Right renal pelvis (tissue), 4 donors: Measurements from ENCODE around the gene TAGAP. TPM values are rescaled to one million over a fixed set of nuclear protein-coding genes. Genes with fewer than 3 reads are reported as not detected.

Experiments
- DNase-seq, 4 donors: peaks; one replicate each; pipeline ENCODE4 v3.0.0-alpha.2; 2013; ENCODE audit warnings: low read depth in 4 of 4, low spot score in 3 of 4, missing footprints in 1 of 4
- polyA plus RNA-seq, 4 donors: library from polyadenylated mRNA; unstranded; fragments of 120-200 nt; gene quantifications; one replicate each; pipeline ENCODE4 v1.2.1, GENCODE V29; 2013; ENCODE audit not compliant: insufficient read length in 4 of 4

The TAGAP gene
- polyA plus RNA-seq: 1 to 10 TPM in 1 of 4 donors, under 1 TPM in 3; 0.56 to 1.4 (median 0.81) TPM

DNA sequence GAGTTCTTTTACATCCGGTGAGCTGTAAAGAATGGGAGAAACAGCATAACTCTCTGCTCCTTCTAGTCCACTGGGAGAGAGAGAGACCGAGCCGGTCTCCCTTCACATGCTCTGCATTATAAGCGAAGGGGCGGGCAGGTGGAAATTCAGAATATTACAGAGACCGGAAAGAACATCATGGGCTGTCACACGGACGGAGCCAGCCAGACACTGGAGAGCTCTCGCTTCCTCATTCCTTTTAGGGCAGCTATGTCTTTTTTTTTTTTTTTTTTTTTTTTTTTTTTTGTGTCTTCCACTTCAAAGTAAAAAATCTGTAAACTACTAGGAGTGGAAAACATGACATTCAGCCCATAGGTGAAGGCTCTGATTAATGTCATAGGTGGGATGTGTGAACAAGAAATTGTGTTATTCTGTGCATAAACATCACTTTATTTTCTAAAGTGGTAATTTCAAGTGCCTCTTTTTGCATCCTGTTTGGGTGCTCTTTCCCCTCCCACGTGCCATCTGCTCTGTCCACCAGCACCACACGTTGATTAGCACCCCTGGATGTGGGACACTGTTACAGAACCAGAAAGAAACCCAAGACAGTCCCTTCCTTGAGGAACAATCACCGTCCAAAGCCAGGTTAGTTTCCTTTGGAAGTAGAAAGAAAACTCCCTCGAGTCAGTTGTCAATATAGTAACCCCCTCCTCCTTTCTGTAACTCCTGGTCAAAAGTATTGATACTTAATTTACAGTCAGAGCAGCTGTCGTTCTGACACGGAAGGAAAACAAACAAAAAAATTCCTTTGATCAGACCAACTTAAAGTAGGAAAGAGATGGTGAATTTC is at the start of gene TAGAP:
Gene TAGAP, minus strand, starts transcription at position 93 of the 829 bp plus-strand sequence. CDS start 845 bp downstream, outside the sequence.
- no peak for DNase-seq

DNA sequence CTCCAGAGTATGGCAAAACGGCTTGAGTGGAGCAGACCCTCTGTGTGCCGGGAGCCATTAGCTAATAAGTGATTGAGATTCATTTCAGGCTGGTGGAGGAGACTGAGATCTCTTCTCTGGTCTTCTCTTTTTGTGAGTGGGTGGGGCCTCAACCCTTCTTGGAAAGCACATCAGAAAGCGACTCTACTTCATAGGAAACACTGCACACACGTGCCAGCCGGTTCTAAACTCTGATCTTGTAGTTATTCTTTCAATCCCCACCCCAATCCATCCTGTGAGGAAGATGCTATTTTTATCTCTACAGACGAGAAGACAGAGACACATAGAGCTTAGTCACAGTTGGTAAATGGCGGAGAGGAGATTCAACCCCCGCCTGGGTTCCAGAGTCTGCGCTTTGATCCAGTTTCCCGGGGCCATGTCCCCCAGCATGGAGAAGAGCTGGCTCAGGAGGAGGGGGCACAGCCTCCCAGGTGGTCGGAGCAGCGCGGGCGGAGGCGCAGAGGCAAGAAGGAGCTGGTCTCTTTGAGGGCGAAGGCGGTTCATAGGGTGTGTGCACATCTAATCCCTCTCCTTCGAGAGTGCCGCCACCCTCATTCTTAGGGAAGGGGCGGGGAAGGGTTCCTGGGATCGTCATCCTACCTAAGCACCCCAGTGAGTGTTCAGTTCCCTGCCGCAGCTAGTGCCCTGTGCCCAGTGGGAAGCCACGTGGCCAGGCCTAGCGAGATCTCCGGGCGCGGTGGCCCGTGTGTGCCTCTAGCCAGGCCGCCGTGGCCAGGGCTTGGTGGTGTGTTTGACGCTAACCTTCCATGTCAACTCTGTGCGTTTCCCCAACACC is 49.0 kb upstream of the TAGAP start:
- DNase-seq: no peak

GRCh38 chr6:159092631-159093030 is 47.8 kb upstream of the TAGAP start:
- no peak for DNase-seq

DNA sequence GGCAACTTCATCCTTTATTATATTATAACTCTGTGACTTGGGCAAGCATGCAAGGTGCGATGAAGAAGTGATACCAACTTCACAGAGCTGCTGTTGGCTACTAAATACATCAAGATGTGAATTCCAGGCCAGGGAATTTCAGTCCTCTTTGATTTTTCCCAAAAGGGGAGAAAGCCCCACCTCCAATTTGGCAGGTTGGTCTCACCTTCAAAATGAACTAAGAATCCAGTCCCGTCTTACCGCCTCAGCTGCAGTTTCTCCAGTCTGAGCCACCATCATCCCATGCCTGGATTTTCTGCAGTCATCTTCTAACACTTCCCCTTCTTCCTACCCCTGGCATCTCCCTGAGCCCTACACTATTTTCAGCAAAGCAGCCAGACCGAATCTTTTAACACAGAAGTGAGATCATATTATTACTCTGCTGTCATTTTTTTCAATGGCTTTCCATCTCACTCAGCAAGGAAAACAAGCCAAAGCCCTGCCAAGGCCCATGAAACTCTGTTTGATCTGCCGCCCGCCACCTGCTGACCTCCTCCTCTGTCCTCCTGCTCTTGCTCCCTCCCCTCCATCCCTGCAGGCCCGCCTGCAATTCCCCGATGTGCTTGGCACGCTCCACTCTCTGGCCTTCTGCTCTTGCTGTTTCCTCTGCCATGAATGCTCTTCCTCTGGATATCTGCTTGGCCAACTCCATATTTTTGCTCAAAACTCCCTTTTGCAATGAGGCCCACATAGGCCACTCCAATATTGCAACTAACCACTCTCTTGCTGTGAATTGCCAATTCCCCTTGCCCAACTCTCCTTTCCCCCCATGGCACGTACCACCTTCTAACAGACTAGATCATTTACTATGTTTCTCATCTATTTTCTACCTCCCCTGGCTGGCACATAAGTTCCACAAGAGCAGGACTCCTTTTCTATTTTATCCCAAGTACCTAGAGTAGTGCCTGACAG is 46.0 kb upstream of the TAGAP start:
- DNase-seq: no peak

DNA sequence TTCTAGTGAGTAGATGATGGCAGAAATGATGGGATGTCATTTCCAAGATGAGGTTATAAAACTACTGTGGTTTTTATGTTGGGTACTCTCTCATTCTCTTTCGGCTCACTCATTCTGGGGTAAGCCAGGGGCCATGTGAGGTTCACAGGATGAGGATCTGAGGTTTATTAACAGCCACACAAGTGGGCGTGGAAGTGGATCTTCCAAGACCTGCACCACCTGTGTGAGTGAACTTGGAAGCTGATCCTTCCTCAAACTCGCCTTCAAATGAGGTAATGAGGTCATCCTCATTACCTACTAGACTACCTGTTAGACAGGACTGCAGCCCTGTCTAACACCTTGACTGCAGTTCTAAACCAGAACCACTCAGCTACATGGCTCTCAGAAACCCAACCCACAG is 45.1 kb upstream of the TAGAP start:
- no peak for DNase-seq

DNA sequence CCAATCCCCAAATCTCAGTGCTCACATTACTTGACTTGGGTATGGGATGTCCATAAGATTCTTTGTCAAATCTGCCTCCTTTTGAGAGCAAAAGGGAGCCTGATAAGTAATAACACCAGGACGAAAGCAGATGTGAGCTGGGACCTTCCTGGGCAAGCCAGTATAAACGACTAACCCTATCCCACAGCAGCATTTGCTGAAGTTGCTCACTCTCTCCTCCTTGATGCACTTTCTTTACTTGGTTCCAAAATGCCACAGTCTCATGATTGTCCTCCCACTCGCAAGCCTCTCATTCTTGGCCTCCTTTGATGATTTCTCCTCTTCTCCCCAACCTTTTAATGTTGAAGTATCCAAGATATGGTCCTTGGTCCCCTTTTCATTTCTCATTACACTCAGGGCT is 44.7 kb upstream of the TAGAP start:
- no peak for DNase-seq

DNA sequence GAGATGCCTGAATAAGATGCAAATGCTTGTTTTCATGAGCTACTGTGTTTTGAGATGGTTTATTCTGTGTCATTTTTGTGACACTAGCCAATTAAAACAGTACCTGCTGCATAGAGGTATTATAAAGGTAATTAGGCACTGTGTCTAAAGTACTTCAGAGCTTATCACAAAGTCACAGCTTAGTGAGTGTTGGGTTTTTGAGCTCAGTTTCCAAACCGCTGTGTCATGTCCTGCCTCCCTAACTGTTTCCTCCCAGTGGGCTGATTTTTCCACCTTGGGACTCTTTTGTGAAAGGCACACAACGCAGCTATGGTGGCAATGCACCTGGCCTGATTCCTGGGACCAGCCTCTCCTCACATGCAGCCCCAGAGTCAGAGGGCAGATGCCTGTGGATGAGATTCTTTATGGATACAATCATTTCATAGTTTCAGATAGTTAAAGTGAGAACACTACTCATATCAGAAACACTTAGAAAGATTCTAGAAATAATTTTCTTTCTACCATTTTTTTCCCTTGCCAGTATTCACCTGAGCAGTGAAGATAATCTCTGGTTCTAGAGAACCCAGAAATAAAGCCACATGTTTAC is 41.3 kb upstream of the TAGAP start:
- DNase-seq: no peak

DNA sequence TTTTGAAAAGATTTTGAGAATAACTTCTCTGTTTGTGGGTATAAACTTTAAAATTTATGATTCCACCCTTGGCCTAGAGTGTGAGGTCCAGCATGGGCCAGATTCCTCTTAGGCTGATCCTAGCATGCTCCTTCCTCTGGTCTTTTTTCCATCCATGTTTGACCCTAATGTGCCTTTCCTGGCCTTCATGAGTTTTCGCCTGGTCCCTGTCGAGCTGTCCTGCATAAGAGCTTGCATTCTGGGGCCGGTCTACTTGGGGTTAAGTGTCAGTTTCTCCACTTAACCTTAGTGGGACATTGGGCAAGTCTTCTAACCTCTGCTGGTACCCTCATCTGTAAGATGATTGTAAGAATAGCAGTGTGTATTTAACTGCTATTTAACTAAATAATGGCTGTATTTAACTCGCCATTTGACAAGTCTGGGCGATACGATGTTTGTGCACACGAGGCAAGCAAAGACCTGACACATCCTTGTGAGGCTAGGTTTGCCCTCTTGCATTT is 40.7 kb upstream of the TAGAP start:
- no peak for DNase-seq

DNA sequence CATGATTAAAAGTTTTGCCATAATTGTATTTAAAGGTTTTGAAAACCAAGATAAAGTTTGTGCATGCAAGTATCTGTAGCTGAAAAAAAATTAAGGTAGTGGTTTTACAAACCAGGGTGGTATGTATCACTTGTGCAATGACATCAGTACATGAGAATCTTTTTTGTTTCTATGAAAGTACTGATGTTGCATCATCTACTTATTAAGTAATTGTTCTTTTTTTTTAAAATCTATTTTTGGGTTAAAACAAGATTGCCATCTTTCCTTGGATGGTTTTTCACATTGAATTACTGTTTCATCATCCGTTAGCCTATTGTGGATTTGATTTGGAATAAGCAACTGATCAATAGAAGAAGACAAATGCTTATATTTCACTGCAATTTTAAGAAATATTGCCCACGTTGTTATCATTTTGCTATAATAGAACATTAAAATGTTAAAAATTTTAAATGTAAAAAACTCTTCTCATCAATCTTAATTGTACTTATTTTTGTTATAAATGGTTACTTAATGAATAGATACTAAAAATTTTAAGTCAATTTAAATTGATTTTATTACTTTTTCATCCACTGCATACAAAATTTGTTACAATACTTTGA is 39.8 kb upstream of the TAGAP start:
- no peak for DNase-seq

DNA sequence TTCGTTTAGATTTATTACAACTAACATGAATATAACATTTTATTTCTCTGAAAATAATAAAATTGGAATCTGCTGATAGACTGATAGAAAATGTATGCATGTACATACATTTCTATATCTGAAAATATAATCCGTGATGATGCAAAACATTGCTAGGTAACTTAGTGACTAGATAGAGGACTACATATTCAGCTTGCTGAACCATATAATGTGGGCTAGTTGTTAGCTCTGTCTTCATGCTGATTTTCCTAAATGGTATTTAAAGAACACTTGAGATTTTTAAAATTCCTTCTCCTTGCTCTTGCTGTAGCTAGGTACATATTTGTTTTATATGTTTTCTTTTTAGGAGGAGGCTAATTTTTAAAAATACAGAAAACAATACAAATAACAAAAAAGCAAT is 38.4 kb upstream of the TAGAP start:
- no peak for DNase-seq

- no peak for DNase-seq
These were observed 37.4 kb upstream of the TAGAP start for GRCh38 chr6:159082039-159082815.

GRCh38 chr6:159080217-159080976 is 35.6 kb upstream of the TAGAP start:
- no peak for DNase-seq

- DNase-seq: no peak
These were observed 34.6 kb upstream of the TAGAP start for GRCh38 chr6:159079367-159079766.

GRCh38 chr6:159077123-159077522 is 32.3 kb upstream of the TAGAP start:
- peak in 1 of 4 donors; percentile 31 for DNase-seq

DNA sequence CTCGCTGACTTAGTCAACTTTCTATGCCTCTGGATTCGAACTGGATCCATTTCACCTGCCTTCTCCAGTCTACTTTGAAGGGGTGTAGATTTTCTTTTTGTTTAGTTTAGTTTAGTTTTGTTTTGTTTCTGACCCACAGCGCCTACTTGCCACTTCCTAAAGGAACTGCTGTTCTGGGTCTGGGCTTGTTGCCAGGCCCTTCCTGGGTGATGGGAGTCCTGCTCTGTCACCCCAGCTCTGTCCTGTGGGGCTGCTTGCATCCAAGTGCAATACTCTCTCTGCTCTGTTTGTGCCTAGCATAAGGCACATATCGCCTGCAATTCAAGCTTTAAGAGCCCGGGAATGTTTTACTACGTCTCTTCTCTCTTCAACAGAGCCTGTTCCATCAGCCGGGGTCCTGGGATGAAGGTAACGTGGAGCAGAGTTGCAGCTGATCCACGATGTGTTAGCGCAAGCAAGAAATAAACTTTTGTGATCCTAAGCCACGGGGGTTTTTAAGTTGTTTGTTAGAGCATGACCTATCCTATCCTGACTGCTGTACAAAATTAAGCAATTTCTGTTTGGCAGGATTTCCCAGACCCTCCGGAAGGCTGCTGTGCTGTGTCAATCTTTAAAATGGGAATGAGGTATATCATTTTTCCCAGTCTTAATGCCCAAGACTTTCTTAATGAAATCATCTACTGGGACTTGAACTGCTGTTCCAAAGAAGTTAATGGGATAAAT is 30.9 kb upstream of the TAGAP start:
- no peak for DNase-seq

DNA sequence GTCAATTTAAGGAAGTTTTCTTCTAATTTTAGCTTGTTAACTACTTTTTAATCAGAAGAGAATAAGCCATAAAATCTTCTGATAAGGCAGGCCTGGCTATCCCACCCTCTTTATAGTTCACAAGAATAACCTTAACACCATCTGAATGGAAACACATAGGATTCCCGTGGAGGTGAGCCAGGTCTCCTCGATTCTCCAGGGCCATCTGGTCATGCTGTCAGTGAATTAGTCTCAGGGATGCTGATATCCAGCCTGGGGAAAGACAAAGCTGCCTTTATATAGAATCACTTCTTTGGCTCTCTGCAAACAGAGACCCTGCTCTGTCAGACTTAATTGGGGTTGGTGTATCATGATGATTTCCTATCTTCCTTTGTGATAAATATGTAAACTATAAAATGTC is 30.1 kb upstream of the TAGAP start:
- DNase-seq: no peak

- no peak for DNase-seq
These were observed 29.4 kb upstream of the TAGAP start for GRCh38 chr6:159074120-159074684.
